HG02852 (cell line): ENCODE measurements around the gene NFATC1.

Experiments used
- ATAC-seq: cut with Tn5 transposase; IDR thresholded peaks from one replicate; pipeline ENCODE4 v1.9.1; 2021; ENCODE audit warnings: mild to moderate bottlenecking, moderate library complexity; ENCODE audit not compliant: unreplicated experiment

The NFATC1 gene

DNA sequence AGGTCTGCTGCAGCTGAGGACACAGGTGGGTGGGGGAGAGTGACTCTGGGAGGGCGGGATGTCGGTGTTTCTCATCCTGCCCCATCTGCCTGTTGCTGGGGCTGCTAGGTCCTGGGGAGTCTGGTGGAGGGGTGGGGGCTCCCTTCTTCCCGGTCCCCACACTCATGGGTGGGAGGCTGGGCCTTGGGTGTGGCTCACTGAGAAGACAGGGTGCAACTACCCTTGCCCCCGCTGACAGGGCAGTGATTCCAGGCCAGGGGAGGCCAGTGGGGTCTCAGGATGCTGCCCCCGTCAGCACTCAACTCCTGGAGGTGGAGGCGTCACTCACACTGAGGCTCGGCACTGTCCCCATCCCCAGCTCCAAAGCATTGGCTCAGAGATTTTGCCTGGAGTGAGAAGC is 7.7 kb upstream of the NFATC1 start:
- no peak for ATAC-seq

DNA sequence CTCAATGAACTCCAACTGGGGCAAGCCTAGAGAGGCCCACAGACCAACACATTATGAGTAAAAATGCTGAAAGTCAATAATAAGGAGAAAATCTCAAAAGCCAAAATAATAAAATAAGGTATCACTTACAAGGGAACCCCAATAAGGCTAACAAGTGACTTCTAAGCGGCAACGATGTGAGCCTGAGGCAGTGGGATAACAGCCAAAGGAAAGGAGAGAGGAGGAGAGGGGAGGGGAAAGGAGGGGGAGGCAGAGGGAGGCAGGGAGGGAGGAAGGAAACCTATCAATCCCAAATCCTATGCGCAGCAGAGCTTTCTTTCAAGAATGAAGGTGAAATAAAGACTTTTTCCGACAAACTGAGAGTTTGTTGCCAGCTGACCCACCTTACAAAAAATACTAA is 6.0 kb upstream of the NFATC1 start:
- ATAC-seq, result no peak

DNA sequence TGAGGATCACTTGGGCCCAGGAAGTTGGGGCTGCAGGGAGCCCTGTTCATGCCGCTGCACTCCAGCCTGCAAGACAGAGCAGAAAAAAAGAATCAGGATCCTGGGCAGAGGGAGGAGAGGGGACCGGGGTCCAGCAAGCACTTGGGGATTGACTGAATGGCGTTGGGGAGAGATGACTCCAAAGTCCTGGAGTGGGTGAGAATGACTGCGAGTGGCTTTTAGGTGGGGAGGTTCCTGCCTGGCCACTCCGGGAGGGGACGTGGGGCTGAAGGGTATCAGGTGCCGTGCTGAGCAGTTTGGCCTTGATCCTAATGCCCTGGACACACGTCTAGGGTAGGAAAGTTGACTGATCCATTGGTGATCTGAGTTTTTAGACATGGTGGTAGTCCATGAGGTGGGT is 3.5 kb upstream of the NFATC1 start:
- no peak for ATAC-seq

DNA sequence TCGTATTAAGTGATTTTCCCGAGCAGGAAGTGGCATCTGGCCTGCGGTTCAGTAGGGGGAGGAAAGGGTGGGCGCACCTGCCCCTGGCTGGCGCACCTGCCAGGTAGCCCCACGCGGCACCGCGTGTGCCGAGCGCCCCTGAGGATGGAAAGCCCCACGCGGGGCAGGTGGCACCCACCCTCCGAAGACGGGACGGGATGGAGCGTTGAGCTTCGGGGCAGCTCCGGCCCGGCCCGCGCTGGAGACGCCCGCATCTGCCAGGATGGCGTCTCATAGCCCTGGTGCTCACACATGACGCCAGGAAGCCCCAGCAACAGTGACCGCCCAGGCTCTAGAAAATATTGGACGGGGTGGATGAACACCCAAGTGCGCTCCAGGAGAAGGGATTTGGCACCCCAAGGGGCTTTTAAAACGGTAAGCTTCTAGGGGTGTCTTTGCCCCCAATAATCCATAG is 2.5 kb upstream of the NFATC1 start:
- ATAC-seq, result no peak

DNA sequence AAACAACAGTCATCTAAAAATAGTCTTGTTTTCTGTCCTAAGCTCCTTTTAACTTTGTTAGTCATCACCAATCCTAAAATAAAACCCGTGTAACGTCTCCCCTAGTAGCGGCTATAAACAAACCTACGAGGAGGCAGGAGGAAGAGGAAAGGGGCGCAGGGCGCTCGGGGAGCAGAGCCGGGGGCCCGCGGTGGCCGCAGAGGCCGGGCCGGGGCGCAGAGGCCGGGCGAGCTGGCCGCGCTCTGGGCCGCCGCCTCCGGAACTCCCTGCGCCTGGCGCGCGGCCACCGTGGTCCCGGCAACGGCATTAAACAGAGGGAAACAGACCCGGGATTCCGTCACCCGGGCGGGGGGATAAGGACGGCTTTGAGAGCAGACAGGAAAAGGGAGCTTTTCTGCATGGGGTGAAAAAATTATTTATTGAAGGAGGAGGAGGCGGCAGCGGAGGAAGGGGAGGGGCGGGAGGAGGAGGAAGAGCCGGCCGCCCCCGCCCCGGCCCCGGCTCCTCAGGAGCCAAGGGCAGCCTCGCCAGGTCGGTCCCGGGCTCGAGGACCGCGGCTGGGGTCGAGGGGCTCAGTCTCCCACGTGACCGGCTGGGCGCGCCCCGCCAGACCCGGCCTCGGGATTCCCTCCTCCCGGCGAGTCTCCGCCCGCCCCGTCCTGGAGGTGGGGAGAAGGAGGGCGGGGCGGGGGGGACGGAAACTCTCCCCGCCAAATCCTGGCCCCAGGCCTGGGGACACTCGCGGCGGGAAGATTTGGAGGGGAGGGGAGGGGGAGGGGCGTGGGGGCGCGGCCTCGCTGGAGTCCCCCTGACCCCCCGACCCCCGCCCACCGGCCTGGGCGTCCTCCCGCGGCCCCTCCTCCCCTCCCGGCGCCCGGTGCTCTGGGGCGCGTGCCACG is 1.8 kb upstream of the NFATC1 start:
- no peak for ATAC-seq

DNA sequence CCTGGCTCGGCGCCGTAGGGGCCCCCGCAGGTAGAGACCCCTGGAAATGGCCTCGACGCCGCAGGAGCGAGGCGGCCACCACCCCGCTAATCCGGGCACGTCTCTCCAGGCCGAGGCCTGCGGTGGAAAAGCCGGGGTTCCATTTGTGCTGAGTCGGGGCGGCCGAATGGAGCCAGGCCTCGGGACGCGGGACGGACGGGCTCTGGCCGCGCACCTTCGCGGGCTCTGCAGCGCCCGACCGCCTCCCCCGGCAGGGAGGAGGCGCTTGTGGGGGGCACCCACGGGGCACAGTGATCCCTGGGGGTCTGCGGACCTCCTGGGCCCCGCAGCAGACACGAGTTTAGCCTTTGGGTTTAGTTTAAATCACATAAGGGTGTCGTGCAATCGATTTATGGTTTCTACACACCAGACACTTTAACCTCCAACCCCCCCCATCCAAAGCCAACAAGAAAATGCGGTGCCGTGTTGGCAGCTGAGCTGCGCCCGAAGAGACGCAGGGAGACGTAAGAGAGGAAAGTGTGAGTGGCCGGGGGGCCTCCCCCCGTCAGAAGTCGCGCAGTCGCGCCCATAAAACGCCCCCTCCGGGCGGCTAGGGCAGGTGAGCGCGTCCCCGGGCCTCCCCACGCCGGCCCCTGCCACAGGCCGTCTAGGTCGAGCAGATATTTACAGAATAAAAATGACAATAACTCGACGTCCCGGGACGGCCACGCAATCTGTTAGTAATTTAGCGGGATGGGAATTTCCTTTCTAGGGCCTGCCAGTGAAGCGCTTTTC is 1.0 kb upstream of the NFATC1 start:
- ATAC-seq, result no peak

DNA sequence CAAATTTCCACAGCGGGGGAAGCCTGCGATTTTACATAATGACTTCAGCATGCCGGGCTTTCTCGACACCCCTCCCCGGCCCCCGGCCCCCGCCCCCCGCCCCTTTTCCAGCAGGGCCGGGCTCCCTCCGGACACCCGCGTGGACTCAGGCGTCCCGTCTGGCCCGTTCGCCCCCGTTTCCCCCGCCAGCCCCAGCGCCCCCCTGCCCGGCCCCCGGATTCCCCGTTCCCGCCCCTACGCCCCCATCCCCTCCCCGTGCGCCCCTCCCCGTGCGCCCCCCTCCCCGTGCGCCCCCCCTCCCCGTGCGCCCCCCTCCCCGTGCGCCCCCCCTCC is 456 bp upstream of the NFATC1 start:
- ATAC-seq, result no peak

DNA sequence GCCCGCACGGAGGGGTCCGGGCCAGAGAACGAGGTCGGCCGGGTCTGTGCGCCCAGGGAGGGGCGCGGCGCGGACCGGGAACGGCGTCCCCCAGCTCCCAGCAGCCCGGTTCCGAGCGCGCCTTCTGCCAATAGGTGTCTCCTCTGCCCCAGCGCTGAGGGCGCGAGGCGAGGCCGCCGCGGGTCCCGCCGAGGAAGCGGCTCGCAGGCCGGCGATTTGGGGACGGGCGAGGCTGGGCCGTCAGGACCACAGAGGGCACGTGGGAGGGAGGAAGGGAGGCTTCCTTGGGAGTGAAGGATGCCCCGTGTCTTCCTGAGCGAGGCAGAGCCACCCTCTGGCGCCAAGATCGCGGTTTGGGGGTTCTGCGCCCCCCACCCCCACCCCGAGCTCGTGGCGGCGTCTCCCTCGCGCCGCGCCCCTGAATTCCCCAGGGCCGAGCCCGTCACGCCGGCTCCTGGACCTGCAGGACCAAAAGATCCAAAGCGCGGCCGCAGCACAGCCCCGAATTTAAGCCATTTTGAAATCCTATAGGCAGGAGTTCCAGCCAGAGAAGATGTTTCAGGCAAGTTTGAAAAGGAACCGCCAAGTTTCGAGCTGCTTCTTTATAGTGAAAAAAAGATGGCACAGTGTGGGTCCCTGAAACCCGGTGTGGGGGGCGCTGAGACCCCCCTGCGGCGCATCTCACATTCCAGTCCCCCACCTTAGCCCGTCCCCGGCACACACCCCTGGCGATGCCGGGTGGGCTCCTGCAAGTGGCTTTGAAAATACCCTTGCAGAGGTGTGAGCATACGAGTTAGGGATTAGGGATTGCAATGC is 909 bp downstream of the NFATC1 start:
- ATAC-seq, result peak; percentile 24

DNA sequence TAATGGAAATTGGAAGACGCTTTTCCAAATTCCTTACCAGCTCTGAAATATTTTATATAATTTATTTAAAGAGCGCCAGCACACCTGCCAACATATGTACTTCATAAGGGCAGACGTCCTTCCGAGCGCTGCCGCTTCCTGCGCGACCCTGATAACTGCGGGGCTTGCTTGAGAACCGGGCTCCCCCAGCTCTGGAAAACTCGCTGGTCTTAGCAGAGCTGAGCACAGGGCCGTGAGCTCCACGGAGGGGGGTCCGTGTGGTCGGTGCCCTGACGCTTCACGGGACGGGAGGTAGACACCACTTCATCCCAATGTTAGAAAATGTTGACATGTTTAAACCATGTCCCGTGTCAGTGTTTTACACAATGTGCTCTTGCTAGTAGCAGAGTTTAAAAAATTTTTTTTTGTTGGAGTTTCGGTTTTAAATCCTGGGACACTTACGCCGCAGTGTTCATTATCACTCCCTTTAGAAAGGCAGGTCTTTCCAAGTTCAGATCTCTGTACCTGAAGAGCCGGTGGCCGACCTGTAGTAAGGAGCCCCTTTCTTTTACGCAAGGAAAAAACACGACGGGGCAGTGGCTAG is 1.6 kb downstream of the NFATC1 start:
- ATAC-seq, result no peak

DNA sequence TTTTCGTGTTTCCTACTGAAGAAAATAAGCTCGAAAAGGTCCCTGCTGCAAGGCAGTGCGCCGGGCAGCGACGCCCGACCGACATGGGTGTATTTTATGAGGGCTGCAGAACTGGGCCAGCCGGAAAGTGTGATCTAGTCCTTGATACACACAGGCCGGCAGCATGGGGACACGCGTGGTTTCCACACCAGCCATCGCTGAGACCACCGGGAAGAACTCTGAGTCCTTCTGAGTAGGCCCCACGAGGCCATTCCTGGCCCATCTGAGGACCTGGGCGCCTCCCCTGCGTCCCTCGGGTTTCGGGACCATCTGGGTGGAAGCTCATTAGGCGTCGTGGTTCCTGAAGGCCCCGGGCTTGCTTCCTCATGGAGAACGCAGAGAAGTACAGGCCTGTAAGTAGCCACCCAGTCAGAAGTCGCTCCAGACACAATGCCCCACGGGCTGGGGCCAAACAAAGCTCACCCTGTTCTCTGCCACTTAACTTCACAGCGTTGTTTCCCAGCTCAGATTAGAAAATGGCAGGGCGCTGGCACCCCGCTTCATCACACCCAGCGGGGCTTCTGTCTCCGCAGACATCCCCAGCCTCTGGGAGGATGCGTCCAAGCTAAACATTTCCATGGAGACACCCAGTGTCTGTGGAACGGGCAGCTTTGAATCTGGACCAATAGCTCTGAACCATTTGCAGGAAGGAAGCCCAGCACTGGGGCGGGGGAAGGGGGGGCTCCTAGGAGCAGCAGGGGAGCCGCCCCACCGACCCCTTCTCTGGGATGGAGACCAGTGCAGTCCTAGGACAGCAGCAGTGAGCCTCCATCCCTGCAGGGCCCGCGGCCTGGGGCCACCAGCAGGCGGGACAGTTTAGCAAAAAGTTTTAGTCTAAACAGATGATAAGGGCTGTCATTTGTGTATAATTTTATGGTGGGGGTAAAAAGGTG is 2.4 kb downstream of the NFATC1 start:
- ATAC-seq, result no peak

DNA sequence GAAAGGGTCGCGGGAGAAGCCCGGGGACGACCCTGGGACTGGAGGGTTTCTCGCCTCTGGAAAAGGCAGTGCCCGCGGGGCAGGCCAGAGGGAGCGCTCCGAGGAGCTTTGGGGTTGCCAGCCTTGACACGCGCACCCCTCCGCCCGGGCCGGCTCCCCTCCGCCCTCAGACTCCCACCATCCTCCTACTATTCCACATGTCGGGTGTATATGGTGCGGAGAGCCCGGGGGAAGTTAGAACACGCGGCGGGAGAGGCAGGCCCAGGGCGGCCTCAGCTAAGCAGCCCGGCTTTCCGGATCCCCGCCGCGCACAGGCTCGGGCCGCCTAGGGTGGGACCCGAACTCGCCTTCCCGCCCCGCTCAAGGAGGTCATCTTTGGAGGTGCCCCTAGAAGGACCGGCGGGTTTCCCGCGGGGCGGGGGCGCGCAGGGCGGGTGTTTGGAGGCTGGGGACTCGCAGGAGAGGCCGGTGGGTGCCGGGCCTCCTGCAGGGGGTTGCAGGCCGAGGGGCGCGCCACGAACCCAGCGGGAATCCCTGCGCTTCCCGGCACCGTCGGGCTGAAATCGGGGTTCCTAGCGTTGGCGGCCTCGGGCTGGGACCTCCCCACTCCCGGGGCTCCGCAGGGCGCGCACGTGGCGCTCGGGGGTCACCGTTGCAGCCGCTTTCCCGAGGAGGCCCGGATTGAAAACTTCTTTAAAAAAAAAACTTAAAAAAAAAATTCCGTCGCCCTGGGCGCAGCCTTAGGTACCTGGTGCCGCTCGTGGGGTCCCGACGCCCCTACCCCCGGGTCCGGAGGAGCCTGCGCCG is 3.7 kb downstream of the NFATC1 start:
- ATAC-seq, result peak; percentile 16

DNA sequence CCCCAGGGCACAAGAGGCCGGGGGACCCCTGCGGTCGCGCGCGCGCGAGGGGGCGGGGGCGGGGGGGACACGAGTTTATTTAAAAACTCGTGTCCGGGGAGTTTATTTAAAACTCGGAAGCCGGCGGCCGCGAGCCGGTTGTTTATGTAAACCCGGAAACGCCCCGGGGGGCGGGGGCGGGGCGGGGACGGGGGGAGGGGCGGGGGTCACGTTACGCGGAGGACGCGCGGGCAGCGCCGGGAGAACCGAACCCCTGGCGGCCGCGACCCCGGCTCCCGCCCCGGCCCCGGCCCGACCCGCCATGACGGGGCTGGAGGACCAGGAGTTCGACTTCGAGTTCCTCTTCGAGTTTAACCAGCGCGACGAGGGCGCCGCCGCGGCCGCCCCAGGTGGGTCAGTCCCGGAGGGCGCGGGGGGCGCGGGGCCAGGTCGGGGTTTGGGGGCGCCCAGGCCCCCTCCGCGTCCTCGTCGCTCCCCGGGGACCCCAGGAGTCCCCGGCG is 4.4 kb downstream of the NFATC1 start:
- ATAC-seq, result peak; percentile 24

DNA sequence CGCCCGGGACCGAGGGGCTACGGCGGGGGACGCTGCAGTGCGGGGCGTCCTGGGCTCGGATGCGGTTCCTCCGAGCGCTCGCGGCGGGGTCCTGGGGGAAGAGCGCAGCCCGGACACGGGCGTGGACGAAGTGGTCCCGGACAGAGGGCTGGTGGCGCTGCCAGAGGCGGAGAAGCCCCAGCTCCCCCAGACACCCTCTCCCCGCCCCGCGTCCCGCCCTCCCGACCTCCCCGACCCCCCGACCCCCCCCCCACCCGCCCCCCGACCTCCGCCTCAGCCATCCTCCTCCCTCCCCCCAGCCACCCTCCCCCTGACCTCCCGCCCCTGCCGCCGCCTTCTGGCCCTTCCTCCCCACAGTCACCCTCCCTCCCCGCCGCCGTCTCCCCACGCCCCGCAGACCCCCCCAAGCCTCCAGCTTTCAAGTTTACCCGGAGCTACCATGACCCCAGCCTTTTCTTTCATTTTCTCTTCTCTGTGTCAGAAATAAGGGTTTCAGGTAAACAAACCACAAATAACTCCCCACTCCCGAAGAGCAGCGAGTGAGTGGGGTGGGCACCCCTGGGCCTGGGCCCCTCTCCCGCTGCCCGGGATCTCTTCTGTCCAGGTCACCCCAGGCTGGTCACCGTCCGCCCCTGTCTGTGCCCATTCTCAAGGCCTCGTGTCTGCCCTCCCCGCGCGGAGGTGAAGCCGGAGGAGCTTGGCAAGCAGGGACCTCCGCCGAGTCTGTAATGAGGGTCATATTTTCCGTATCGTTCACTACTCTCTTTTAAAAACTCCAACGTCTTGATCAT is 5.1 kb downstream of the NFATC1 start:
- peak; percentile 6 for ATAC-seq

DNA sequence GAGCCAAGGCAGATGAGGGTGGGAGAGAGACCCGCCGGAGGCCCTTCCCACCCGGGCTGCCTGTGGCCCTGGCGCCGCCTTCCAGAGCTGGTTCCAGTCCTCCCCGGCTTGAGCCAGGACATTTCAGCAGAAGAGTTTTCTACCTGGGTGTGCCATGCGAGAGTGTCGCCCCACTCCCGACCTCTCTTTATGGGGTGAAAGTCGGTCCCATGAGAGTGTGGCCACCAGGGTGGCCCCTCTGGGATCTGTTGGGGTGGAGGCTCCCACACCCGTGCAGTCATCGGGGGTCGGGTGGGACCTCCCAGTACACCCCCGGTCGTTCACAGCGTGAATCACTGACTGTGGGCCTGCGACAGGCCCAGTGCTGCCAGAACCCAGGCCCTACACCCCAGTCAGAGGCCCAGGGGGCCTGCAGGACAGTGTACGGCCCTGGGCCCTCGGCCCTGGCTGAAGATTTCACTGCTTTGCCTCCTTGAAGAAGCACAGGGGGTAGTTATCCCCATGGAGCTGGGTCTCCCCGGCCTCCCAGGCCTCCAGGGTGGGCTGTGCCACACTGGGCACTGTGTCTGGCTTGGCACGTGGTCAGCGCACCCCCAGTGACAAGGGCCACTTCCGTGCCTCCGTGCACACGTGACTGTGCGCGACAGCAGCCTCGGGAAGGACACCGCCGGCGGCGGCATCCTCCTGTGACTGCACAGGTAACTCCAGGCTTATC is 5.9 kb downstream of the NFATC1 start:
- ATAC-seq, result no peak

DNA sequence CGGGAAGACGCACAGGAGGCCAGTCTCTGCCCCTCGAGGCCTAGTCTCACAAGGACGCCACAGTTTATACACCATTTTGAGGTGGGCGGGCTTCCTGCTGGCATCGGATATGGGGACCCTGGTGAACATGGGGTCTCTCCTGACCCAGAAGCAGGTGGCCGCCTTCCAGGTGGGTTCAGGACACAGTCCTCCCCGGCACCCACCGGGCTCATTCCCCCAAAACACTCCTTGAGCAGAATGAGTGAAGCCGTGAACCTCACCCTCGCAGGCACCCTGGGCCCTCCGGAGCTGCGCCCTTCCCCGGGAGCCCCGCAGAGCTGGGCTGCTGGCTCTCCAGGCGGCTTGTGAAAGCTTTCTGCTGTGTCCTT is 6.5 kb downstream of the NFATC1 start:
- no peak for ATAC-seq

DNA sequence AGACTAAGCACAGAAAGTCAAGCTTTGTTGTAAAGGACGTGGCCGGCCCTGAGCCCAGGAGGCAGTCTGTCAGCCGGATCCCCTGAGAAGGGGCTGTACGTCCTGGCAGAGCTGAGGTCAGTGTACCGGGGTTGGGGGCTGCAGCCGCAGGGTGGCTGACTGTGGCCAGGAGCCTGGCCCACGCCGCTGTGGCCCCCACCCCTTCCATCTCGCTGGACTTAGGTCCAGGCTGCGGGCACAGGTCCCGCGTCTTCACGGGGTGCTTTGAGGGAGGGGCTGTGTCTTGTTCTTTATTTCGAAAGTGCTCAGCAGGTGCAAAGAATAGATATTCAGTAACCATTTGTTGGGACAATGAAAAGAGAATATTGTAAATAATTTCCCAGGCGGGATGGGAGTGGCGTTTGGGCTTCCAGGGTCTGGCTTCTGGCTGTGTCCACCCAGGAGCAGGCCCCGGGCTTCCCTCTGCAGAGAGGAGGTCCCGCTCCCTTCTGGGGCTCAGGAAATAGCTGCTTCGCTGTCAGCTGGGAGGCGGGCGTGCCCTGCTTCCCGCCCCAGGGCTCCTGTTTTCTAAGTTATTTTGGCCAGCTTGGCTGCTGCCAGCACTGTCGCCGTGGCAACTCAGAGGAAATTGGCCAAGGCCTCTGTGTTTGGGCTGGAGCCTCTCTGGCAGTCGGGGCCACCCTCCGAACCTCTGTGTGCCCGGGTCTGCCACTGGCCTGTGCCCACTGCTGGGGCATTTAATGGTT is 7.4 kb downstream of the NFATC1 start:
- ATAC-seq, result no peak
